Central memory CD8-positive, alpha-beta T cell (primary cell): ENCODE data around the gene IL36B.
A peak's percentile ranks its signal among the peaks of the same experiment; 100 is the strongest.

ENCODE experiments used
- ATAC-seq: fragments of 150-1000 bp; cut with Tn5 transposase; replicated peaks from 2 replicates; pipeline ENCODE4 v1.10.0; 2022; ENCODE audit warnings: mild to moderate bottlenecking, moderate FRiP score, moderate number of reproducible peaks; ENCODE audit not compliant: poor library complexity, severe bottlenecking; ENCODE audit errors: extremely low read depth
- DNase-seq, 2 donors: peaks; one replicate each; pipeline ENCODE4 v3.0.0; 2021; ENCODE audit warnings: low spot score in 2 of 2
- H3K27ac Mint-ChIP-seq: one replicate; pipeline ENCODE4 v1.8.0; 2022; ENCODE audit warnings: low read depth, mild to moderate bottlenecking, moderate library complexity, mixed read lengths
- H3K27me3 Mint-ChIP-seq: one replicate; pipeline ENCODE4 v1.8.0; 2022; ENCODE audit warnings: mixed read lengths
- H3K36me3 Mint-ChIP-seq: one replicate; pipeline ENCODE4 v1.8.0; 2022; ENCODE audit warnings: mild to moderate bottlenecking, moderate library complexity, mixed read lengths; ENCODE audit not compliant: insufficient read depth
- H3K4me1 Mint-ChIP-seq: one replicate; pipeline ENCODE4 v1.8.0; 2022; ENCODE audit warnings: mixed read lengths
- H3K4me3 Mint-ChIP-seq: one replicate; pipeline ENCODE4 v1.8.0; 2022; ENCODE audit warnings: mild to moderate bottlenecking, moderate library complexity, mixed read lengths
- H3K9me3 Mint-ChIP-seq: one replicate; pipeline ENCODE4 v1.8.0; 2022; ENCODE audit warnings: mixed read lengths

Gene IL36B

DNA sequence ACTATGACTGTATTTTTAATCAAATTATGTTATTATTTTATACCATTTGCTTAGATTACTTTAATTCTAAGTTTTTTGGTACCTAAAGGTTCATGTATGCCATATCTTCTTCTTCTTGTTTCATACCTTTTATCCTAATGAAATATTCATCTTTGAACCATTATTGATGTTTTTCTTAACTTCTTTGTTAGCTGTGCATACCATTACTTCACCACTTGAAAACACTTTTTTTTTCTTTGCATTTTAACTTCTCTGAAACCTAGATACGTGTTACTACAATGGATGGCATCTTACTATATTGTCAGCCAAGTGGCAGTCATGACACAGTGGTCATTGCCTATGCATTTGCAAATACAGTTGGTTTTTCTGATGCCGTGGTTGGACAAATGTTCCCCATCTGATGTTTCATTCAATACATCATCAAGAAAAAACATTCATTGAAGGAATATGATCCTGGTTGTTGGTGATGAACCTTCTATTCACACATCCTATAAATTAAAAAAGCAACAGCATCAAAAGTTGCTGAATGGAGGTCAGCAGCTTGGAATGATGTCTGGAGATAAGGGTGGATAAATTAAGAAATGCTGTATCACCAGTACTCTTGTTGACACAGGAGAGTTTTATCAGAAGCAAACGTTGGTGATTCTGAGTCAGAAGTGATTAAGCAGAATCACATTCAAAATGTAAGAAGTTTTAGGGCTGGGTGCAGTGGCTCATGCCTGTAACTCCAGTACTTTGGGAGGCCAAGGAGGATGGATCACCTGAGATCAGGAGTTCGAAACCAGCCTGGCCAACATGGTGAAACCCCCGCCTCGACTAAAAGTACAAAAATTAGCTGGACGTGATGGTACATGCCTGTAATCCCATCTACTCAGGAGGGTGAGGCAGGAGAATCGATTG is 40.0 kb downstream of the IL36B start:
- Mint-ChIP-seq H3K27ac (no peak overlapping the region), H3K4me1 (no peaks in the 10 kb centered on the region), H3K27me3 (peaks cover 59% of the 10 kb centered on the region), H3K9me3 (no peaks in the 10 kb centered on the region), H3K36me3 (peaks cover 2% of the 10 kb centered on the region), H3K4me3 (no peak overlapping the region)
- ATAC-seq (no peak), DNase-seq (no peak)

DNA sequence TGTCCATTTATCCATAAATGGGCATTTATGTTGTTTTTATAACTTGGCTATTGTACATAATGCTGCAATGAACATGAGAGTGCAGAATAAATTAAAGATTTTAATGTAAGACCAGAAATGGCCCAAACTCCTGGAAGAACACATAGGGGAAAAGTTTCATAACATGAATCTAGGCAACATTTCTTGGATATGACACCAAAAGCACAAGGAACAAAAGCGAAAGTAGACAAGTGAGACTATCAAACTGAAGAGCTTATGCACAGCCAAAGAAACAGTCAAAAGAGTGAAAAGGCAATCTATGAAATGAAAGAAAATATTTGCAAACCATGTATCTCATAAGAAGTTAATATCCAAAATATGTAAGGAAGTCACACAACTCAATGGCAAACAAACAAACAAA is 41.6 kb downstream of the IL36B start:
- no peak for ATAC-seq
- Mint-ChIP-seq H3K36me3 (peaks cover 2% of the 10 kb centered on the region), H3K27me3 (peaks cover 46% of the 10 kb centered on the region), H3K27ac (no peak overlapping the region), H3K9me3 (no peaks in the 10 kb centered on the region), H3K4me1 (no peaks in the 10 kb centered on the region), H3K4me3 (no peak overlapping the region)
- DNase-seq: no peak

DNA sequence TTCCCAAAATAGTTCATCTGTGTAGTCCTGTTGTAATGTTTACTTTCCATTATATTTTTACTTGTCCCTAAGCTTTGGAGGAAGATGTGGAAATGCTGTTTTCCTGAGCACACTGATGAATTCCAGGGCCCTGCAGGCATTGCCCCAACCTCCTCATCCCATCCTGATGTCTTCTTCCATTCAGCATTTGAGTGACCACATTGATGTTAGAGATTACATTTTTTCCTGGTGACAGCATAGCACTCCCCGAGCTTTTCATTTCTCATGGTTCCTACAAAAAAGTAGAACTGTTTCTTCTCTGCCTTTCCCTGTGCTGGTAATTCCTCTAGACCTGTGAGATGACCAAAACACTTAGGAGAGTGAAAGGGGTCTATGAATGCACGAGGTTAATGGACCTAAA is 42.6 kb downstream of the IL36B start:
- ATAC-seq (no peak), DNase-seq (no peak)
- no peak overlapping the region for H3K4me3 Mint-ChIP-seq
- no peaks in the 10 kb centered on the region for H3K9me3 Mint-ChIP-seq
- no peaks in the 10 kb centered on the region for H3K4me1 Mint-ChIP-seq
- peaks cover 2% of the 10 kb centered on the region for H3K36me3 Mint-ChIP-seq
- peaks cover 44% of the 10 kb centered on the region for H3K27me3 Mint-ChIP-seq
- no peak overlapping the region for H3K27ac Mint-ChIP-seq

DNA sequence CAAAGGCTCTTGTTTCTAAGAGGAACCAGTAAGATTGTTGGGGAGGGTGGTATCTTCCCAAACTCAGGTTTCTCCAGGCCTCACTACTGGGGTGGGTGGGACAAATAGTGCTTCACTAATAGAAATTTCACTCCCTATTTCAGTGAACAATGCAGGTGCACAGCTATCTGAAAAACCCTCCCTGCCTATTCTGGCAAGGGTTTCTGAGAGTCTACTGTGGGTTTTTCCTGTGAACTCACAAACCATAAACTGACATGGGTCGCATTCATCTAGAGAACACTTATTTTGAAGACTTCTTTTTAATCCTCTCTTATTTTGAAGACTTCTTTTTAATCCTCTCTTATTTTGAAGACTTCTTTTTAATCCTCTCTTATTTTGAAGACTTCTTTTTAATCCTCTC is 43.0 kb downstream of the IL36B start:
- Mint-ChIP-seq H3K36me3 (peaks cover 2% of the 10 kb centered on the region), H3K27ac (no peak overlapping the region), H3K4me3 (no peak overlapping the region), H3K4me1 (no peaks in the 10 kb centered on the region), H3K9me3 (no peaks in the 10 kb centered on the region), H3K27me3 (peaks cover 40% of the 10 kb centered on the region)
- ATAC-seq: no peak
- no peak for DNase-seq

DNA sequence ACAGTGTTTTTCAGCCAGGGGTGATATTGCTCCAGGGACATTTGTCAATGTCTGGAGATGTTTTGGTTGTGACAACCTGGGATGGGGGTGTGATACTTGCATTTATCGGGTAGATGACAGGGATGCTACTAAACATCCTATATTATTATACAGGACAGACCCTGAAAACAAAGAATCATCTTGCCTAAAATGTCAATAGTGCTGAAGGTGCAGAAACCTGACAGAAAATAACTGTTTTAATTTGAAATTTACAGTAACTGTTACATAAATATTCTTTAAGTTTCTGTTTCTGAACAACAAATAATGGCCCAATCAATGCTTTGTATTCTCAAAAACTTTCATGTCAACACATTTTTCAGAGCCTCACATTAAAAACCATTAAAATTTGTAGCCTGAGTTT is 45.4 kb downstream of the IL36B start:
- peaks cover 28% of the 10 kb centered on the region for H3K27me3 Mint-ChIP-seq
- DNase-seq: no peak
- no peak overlapping the region for H3K4me3 Mint-ChIP-seq
- H3K9me3 Mint-ChIP-seq: no peaks in the 10 kb centered on the region
- no peaks in the 10 kb centered on the region for H3K36me3 Mint-ChIP-seq
- ATAC-seq: no peak
- H3K4me1 Mint-ChIP-seq: no peaks in the 10 kb centered on the region
- H3K27ac Mint-ChIP-seq: no peak overlapping the region

DNA sequence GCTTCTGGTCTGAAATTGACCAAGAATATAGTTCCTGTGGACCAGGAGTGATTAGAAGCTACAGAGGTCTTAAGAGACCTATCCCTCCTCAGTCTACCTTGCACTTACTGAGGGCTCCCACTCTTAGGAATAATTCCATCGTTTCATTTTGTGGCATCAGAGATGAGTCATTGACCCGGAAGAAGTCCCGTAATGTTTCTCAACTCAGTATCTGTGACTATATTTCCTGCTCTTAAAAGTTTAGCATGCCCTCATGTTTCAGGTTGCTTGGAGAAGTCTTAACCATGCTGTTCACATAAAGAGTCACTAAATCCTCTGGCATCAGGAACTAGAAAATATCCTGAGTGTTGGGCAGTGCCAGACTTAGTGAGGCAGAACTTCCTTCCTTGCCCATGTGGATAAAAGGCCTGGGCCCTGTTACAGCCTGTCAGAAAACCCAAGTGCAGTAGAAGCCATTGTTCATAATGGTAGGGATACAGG is 47.6 kb downstream of the IL36B start, which contains the start of gene IL36A:
IL36A (plus strand) TSS at position 430 of the 480 bp plus-strand sequence. CDS start 413 bp downstream, outside the sequence.
- Mint-ChIP-seq H3K27me3 (peaks cover 23% of the 10 kb centered on the region), H3K4me1 (no peaks in the 10 kb centered on the region), H3K36me3 (peaks cover 1% of the 10 kb centered on the region), H3K27ac (no peak within 1 kb of the TSS), H3K4me3 (no peak within 1 kb of the TSS), H3K9me3 (peaks cover 12% of the 10 kb centered on the region)
- ATAC-seq (no peak), DNase-seq (no peak)

DNA sequence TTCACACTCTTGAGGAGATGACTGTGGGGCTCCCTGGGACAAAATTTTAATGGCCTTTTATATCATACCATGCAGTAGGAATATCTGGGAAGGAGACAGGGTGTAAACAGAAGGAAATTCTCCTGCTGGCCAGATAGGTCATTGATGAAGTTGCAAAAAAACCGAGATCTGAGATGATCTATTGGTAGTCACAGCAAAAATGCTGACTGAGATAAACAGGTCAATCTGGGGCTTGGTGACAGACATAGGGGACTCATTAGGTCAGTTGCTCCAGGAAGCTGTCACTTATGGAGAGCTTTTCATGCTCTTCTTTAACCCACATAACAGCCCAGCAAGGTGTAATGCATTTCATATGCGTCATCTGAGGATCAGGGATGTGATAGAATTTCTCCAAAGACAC is 50.0 kb downstream of the IL36B start:
- Mint-ChIP-seq H3K36me3 (peaks cover 1% of the 10 kb centered on the region), H3K27me3 (peaks cover 19% of the 10 kb centered on the region), H3K9me3 (peaks cover 23% of the 10 kb centered on the region), H3K27ac (no peak overlapping the region), H3K4me1 (no peaks in the 10 kb centered on the region), H3K4me3 (no peak overlapping the region)
- DNase-seq: no peak
- ATAC-seq: no peak

DNA sequence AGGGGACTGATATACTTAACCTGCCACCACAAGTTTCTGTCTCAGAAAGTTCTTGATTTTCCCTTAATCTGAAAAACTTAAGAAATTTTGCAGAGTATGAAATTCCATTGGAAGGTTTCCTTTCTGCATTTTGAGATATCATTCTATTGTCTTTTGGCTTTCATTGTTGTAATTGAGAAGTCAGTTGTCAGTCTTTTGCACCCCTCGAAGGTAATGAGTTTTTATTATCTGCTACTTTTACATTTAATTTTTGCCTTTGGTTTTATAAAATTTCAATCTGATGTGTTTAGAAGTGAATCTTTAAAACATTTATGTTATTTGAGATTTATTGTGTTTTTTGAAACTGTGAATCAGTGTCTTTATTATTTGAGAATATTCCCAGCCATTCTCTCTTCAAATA is 52.2 kb downstream of the IL36B start:
- no peak overlapping the region for H3K4me3 Mint-ChIP-seq
- no peak overlapping the region for H3K27ac Mint-ChIP-seq
- peaks cover 23% of the 10 kb centered on the region for H3K9me3 Mint-ChIP-seq
- no peak for ATAC-seq
- peaks cover 19% of the 10 kb centered on the region for H3K27me3 Mint-ChIP-seq
- no peak for DNase-seq
- peaks cover 19% of the 10 kb centered on the region for H3K4me1 Mint-ChIP-seq
- peaks cover 5% of the 10 kb centered on the region for H3K36me3 Mint-ChIP-seq

DNA sequence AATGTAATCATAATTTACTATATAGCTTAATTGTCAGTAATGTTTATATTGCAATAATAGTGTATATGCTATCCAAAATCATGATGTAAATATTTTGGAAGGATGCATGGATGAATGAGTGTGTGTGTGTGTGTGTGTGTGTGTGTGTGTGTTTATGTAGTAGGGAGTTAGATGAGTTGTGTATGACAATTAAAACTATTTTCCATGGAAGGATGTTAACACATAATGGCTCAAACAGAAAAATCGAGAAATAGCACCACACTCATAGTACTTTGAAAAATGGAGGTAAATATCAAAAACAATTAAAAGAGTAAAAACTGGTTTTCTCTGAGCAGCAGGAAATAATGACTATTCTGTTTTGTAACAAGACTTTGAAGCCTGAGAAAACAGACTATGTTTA is 55.5 kb downstream of the IL36B start:
- Mint-ChIP-seq H3K27me3 (peaks cover 28% of the 10 kb centered on the region), H3K4me3 (no peak overlapping the region), H3K36me3 (peaks cover 5% of the 10 kb centered on the region), H3K9me3 (peaks cover 29% of the 10 kb centered on the region), H3K27ac (peak overlapping the region; percentile 61), H3K4me1 (peaks cover 23% of the 10 kb centered on the region)
- ATAC-seq (no peak), DNase-seq (no peak)

DNA sequence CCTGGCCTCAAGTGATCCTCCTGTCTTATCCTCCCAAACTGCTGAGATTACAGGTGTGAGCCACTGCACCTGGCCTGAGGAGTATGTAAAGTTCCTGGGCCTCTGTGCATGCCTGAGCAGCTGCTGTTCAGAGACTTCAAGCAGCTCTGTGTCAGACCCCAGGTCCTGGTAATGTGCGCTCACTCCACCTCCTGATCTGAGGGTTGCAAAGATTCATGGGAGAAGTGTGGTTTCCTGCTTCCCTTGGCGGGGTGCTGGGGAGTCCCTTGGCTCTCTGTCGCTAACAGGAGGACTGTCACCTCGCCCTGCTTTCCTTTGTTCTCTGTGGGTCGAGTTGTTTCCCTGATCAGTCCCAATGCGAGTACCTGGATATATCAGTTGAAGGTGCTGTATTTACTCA is 56.0 kb downstream of the IL36B start:
- Mint-ChIP-seq H3K27ac (peak overlapping the region; percentile 61), H3K4me3 (peak overlapping the region; percentile 67), H3K9me3 (peaks cover 32% of the 10 kb centered on the region), H3K27me3 (peaks cover 28% of the 10 kb centered on the region), H3K36me3 (peaks cover 5% of the 10 kb centered on the region), H3K4me1 (peaks cover 23% of the 10 kb centered on the region)
- peak; percentile 31 to 63 for DNase-seq
- peak; percentile 96 for ATAC-seq

DNA sequence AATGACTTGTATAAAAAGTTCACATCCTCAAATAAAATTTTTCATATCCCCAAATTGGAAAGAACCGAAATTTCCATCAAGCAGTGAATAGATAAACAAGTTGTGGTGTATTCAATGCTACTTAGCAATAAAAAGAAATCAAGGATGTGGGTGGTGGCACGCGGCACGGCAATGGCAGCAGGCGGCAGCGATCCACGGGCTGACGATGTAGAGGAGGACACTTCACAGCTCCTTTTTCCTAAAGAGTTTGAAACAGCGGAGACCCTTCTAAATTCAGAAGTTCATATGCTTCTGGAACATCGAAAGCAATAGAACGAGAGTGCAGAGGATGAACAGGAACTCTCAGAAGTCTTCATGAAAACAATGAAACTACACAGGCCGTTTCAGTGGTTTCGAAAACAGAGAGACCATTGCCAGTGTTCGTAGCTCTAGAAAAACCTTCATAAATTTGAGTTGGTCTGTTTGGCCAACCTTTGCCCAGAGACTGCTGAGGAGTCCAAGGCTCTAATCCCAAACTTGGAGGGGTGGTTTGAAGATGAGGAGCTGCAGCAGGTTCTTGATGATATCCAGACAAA is 57.2 kb downstream of the IL36B start:
- peak overlapping the region; percentile 74 for H3K27ac Mint-ChIP-seq
- H3K4me3 Mint-ChIP-seq: peak overlapping the region; percentile 67
- H3K4me1 Mint-ChIP-seq: peaks cover 23% of the 10 kb centered on the region
- ATAC-seq (no peak), DNase-seq (no peak)
- H3K27me3 Mint-ChIP-seq: peaks cover 22% of the 10 kb centered on the region
- H3K36me3 Mint-ChIP-seq: peaks cover 4% of the 10 kb centered on the region
- H3K9me3 Mint-ChIP-seq: peaks cover 20% of the 10 kb centered on the region

DNA sequence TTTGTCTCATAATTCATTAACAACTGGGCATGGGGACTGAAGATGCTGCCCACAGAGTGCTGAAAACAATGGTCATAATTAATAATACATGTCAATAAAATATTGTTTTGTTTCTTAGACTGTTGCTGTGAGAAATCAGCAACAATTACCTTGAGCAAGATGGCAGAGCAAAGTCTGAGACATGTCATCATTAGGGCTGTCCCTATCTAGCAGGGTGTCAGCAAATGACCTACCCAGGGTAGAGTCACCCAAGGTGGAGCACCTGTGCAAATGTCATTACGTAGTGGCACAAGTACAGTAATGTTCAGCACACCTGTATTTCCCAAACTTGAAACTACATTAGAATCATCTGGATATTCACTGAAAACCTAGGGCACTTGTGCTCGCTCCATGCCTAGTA is 58.0 kb downstream of the IL36B start:
- no peak for DNase-seq
- H3K27me3 Mint-ChIP-seq: peaks cover 22% of the 10 kb centered on the region
- no peak overlapping the region for H3K27ac Mint-ChIP-seq
- H3K4me1 Mint-ChIP-seq: peaks cover 23% of the 10 kb centered on the region
- peaks cover 19% of the 10 kb centered on the region for H3K9me3 Mint-ChIP-seq
- H3K36me3 Mint-ChIP-seq: peaks cover 4% of the 10 kb centered on the region
- ATAC-seq: no peak
- no peak overlapping the region for H3K4me3 Mint-ChIP-seq

DNA sequence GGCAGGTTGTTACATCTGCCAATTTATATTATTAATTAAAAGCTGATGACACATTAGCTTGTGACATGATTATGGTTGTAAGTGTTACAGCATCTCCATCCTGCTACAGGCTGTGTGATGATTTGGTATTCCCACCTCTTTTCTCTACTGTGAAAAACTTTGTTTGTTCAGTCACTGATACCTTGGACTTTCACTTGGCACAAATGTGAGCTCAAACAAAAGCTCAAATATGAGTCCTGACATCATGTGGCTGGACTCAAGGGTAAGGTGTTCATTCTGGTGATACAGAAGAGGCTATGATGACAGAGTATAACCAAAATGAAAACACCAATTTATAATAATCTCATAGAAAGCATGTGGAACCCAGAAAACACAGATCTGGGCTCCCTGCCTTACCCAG is 58.8 kb downstream of the IL36B start:
- ATAC-seq: no peak
- H3K36me3 Mint-ChIP-seq: peaks cover 4% of the 10 kb centered on the region
- H3K27ac Mint-ChIP-seq: no peak overlapping the region
- no peak overlapping the region for H3K4me3 Mint-ChIP-seq
- peaks cover 22% of the 10 kb centered on the region for H3K27me3 Mint-ChIP-seq
- peaks cover 23% of the 10 kb centered on the region for H3K4me1 Mint-ChIP-seq
- no peak for DNase-seq
- peaks cover 15% of the 10 kb centered on the region for H3K9me3 Mint-ChIP-seq
